A549 (cell line): Measurements from ENCODE around the gene RBKS.

ENCODE experiments used
- CBX2 ChIP-seq: fragments of 200-600 bp; sonication (generic); IDR thresholded peaks from 2 replicates; pipeline ENCODE4 v1.6.1; 2016; ENCODE audit warnings: low read depth, mild to moderate bottlenecking, borderline replicate concordance
- CEBPB ChIP-seq, 2 experiments: fragments of >200 bp in 1 of 2; sonication (Bioruptor Twin) in 1 of 2; formaldehyde crosslinking in 1 of 2; IDR thresholded peaks; 2 replicates each; pipeline ENCODE4 v1.6.1; 2012 to 2016
- CHD2 ChIP-seq: fragments of 150-350 bp; IDR thresholded peaks from 2 replicates; pipeline ENCODE4 v1.6.1; 2014; ENCODE audit warnings: low read length; ENCODE audit not compliant: partially characterized antibody
- CTCF ChIP-seq: fragments of >200 bp; sonication (Bioruptor Twin); formaldehyde crosslinking; IDR thresholded peaks from 3 replicates; pipeline ENCODE4 v1.5.1; 2016
- EP300 ChIP-seq, 2 experiments: fragments of >200 bp; sonication (Bioruptor Twin); formaldehyde crosslinking; IDR thresholded peaks; 2 replicates in 1 of 2; 3 replicates in 1 of 2; pipeline ENCODE4 v1.6.1; 2016 to 2017
- JUN ChIP-seq, 2 experiments: fragments of >200 bp; sonication (Bioruptor Twin); formaldehyde crosslinking; IDR thresholded peaks; 2 replicates in 1 of 2; 3 replicates in 1 of 2; pipeline ENCODE4 v1.6.1; 2016 to 2017
- MAX ChIP-seq: IDR thresholded peaks from 2 replicates; pipeline ENCODE4 v1.6.1; 2012
- MAZ ChIP-seq: fragments of 150-350 bp; IDR thresholded peaks from 2 replicates; pipeline ENCODE4 v1.6.1; 2014; ENCODE audit warnings: antibody characterized with exemption, low read depth, low read length, borderline replicate concordance
- PBX3 ChIP-seq: IDR thresholded peaks from 2 replicates; pipeline ENCODE4 v1.6.1; 2012
- PHF8 ChIP-seq: fragments of 200-600 bp; sonication (generic); IDR thresholded peaks from 2 replicates; pipeline ENCODE4 v1.6.1; 2016; ENCODE audit warnings: low read depth, mild to moderate bottlenecking, antibody characterized with exemption, moderate library complexity, borderline replicate concordance
- POLR2A ChIP-seq: IDR thresholded peaks from 2 replicates; pipeline ENCODE4 v1.6.1; 2012; ENCODE audit warnings: mild to moderate bottlenecking, low read length
- RAD21 ChIP-seq, 2 experiments: fragments of >200 bp in 1 of 2; sonication (Bioruptor Twin) in 1 of 2; formaldehyde crosslinking in 1 of 2; IDR thresholded peaks in 1 of 2; conservative IDR thresholded peaks in 1 of 2; 2 replicates in 1 of 2; 3 replicates in 1 of 2; pipeline ENCODE4 v1.6.1; 2012 to 2018; ENCODE audit warnings: inconsistent platforms in 1 of 2
- REST ChIP-seq: fragments of 200-600 bp; sonication (generic); IDR thresholded peaks from 2 replicates; pipeline ENCODE4 v1.6.1; 2016; ENCODE audit warnings: antibody characterized with exemption, mild to moderate bottlenecking, moderate library complexity
- RFX5 ChIP-seq: fragments of 450-650 bp; IDR thresholded peaks from 2 replicates; pipeline ENCODE4 v1.7.1; 2014; ENCODE audit warnings: antibody characterized with exemption, mild to moderate bottlenecking, moderate library complexity

GRCh38 chr2:27893006-27893405 lies 2.8 kb upstream of the RBKS start:
- TF ChIP-seq MAX (no peak), POLR2A (no peak), CTCF (no peak), PHF8 (no peak), CHD2 (no peak), CEBPB (IDR thresholded peaks at IDR 0.05) (no peak), PBX3 (no peak), JUN (IDR thresholded peaks at IDR 0.05) (no peak), RFX5 (no peak), CBX2 (no peak), RAD21 (conservative IDR thresholded peaks at IDR 0.05 in 1 of 2, IDR thresholded peaks at IDR 0.05 in 1 of 2) (no peak), MAZ (no peak), REST (no peak), EP300 (IDR thresholded peaks at IDR 0.05) (no peak)
